Activated naive CD8-positive, alpha-beta T cell treated with anti-CD3 and anti-CD28 coated beads, Interleukin-2, amount 50 U/mL, for 24 hours (primary cell): ENCODE results near the gene AFF1.
A peak's percentile ranks its signal among the peaks of the same experiment; 100 is the strongest.
"Not testable (repeated sequence)": the region's sequence is repeated elsewhere in the genome, so short reads cannot be mapped to it uniquely, and the experiment has no call there.

Experiments used
- ATAC-seq: fragments of 150-1000 bp; cut with Tn5 transposase; one replicate; pipeline ENCODE4 v1.10.0; 2021
- DNase-seq: peaks from one replicate; pipeline ENCODE4 v3.0.0; 2021
- H3K27ac Mint-ChIP-seq: one replicate; pipeline ENCODE4 v1.8.0; 2021; ENCODE audit warnings: mild to moderate bottlenecking, mixed read lengths
- H3K27me3 Mint-ChIP-seq: one replicate; pipeline ENCODE4 v1.8.0; 2021; ENCODE audit warnings: mixed read lengths
- H3K36me3 Mint-ChIP-seq: one replicate; pipeline ENCODE4 v1.8.0; 2021; ENCODE audit warnings: low read depth, mixed read lengths
- H3K4me1 Mint-ChIP-seq: one replicate; pipeline ENCODE4 v1.8.0; 2021; ENCODE audit warnings: mixed read lengths
- H3K4me3 Mint-ChIP-seq: one replicate; pipeline ENCODE4 v1.8.0; 2021; ENCODE audit warnings: mild to moderate bottlenecking, moderate library complexity, mixed read lengths
- H3K9me3 Mint-ChIP-seq: one replicate; pipeline ENCODE4 v1.8.0; 2021; ENCODE audit warnings: mixed read lengths

AFF1 gene

GRCh38 chr4:87079967-87080366, 145.2 kb downstream of the AFF1 start:
- ATAC-seq (no peak), DNase-seq (no peak)
- Mint-ChIP-seq H3K36me3 (peaks cover 11% of the 10 kb centered on the region), H3K9me3 (no peaks in the 10 kb centered on the region), H3K27me3 (no peaks in the 10 kb centered on the region), H3K4me1 (peaks cover 23% of the 10 kb centered on the region), H3K27ac (no peak overlapping the region), H3K4me3 (no peak overlapping the region)

GRCh38 chr4:87080462-87080861, 145.7 kb downstream of the AFF1 start:
- H3K27me3 Mint-ChIP-seq, result no peaks in the 10 kb centered on the region
- H3K4me3 Mint-ChIP-seq, result no peak overlapping the region
- no peaks in the 10 kb centered on the region for H3K9me3 Mint-ChIP-seq
- H3K36me3 Mint-ChIP-seq, result peaks cover 11% of the 10 kb centered on the region
- no peak for ATAC-seq
- peaks cover 21% of the 10 kb centered on the region for H3K4me1 Mint-ChIP-seq
- no peak for DNase-seq
- H3K27ac Mint-ChIP-seq, result no peak overlapping the region

DNA sequence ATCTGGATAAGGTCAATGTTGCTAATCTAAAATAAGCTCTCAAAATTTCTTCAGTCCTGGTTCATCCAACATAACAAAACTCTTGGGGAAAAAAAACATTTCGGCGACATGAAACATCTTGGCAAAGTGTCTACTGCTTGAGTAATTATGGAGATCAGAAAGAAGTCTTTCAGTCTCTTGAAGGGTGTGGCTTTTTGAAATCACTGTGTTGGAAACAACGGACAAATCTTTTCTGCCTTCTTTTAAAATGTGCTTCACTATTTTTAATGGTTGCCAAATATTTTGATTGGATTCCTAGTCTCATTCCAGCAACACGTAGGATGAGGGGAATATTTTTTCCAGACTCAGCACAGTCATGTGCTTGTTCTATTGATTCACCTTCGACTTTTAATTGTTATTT, 147.0 kb downstream of the AFF1 start:
- Mint-ChIP-seq H3K27ac (no peak overlapping the region), H3K9me3 (no peaks in the 10 kb centered on the region), H3K4me1 (peaks cover 13% of the 10 kb centered on the region), H3K27me3 (no peaks in the 10 kb centered on the region), H3K36me3 (peaks cover 16% of the 10 kb centered on the region), H3K4me3 (no peak overlapping the region)
- DNase-seq (no peak), ATAC-seq (no peak)

GRCh38 chr4:87085732-87086131, 150.9 kb downstream of the AFF1 start:
- not testable (repeated sequence) for H3K27ac Mint-ChIP-seq, H3K9me3 Mint-ChIP-seq, H3K4me3 Mint-ChIP-seq, DNase-seq, H3K27me3 Mint-ChIP-seq, H3K4me1 Mint-ChIP-seq, ATAC-seq
- H3K36me3 Mint-ChIP-seq, result peaks cover 21% of the 10 kb centered on the region

- no peak for ATAC-seq
- H3K27me3 Mint-ChIP-seq, result no peaks in the 10 kb centered on the region
These were observed 151.5 kb downstream of the AFF1 start for GRCh38 chr4:87086143-87086805.

DNA sequence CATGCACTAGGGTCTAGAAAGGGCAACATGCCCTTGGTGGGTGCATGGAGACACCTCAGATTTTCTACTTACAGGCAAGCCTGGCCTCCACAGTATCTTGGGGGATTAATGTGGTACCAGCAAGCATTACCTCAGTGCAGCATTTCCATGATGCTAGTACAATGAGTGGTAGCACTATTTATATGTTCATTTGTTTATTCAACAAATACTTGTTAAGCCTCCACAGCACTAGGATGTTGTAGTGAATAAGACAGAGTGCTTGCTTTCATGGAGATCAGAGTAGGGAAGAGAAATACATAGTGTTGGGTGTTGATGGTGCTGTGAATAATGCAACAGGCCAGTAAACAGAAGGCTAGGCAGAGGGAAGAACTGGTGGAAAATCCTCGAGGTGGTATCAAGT, 152.2 kb downstream of the AFF1 start:
- ATAC-seq (no peak), DNase-seq (no peak)
- peaks cover 20% of the 10 kb centered on the region for H3K36me3 Mint-ChIP-seq
- no peak overlapping the region for H3K4me3 Mint-ChIP-seq
- H3K27ac Mint-ChIP-seq, result peak overlapping the region; percentile 67
- no peaks in the 10 kb centered on the region for H3K9me3 Mint-ChIP-seq
- peaks cover 10% of the 10 kb centered on the region for H3K4me1 Mint-ChIP-seq
- H3K27me3 Mint-ChIP-seq, result no peaks in the 10 kb centered on the region

More at GRCh38 chr4:87086143-87086805, 151.5 kb downstream of the AFF1 start:
- H3K27ac Mint-ChIP-seq, result no peak overlapping the region
- H3K4me3 Mint-ChIP-seq, result no peak overlapping the region
- no peaks in the 10 kb centered on the region for H3K9me3 Mint-ChIP-seq
- peaks cover 21% of the 10 kb centered on the region for H3K36me3 Mint-ChIP-seq
- peaks cover 9% of the 10 kb centered on the region for H3K4me1 Mint-ChIP-seq
- DNase-seq, result no peak

- Mint-ChIP-seq H3K27me3 (no peaks in the 10 kb centered on the region), H3K36me3 (peaks cover 22% of the 10 kb centered on the region), H3K9me3 (no peaks in the 10 kb centered on the region), H3K4me1 (peaks cover 13% of the 10 kb centered on the region), H3K4me3 (no peak overlapping the region), H3K27ac (peak overlapping the region; percentile 67)
- no peak for DNase-seq
- ATAC-seq, result no peak
These were observed 152.6 kb downstream of the AFF1 start for GRCh38 chr4:87087420-87087819.

GRCh38 chr4:87088186-87088585, 153.4 kb downstream of the AFF1 start:
- H3K4me3 Mint-ChIP-seq, result no peak overlapping the region
- ATAC-seq (no peak), DNase-seq (no peak)
- peaks cover 21% of the 10 kb centered on the region for H3K4me1 Mint-ChIP-seq
- H3K27ac Mint-ChIP-seq, result no peak overlapping the region
- peaks cover 24% of the 10 kb centered on the region for H3K36me3 Mint-ChIP-seq
- no peaks in the 10 kb centered on the region for H3K27me3 Mint-ChIP-seq
- no peaks in the 10 kb centered on the region for H3K9me3 Mint-ChIP-seq

GRCh38 chr4:87089368-87089767, 154.6 kb downstream of the AFF1 start:
- Mint-ChIP-seq H3K27me3 (no peaks in the 10 kb centered on the region), H3K36me3 (peaks cover 20% of the 10 kb centered on the region), H3K9me3 (no peaks in the 10 kb centered on the region), H3K4me3 (no peak overlapping the region), H3K27ac (no peak overlapping the region), H3K4me1 (peaks cover 28% of the 10 kb centered on the region)
- DNase-seq (no peak), ATAC-seq (no peak)

DNA sequence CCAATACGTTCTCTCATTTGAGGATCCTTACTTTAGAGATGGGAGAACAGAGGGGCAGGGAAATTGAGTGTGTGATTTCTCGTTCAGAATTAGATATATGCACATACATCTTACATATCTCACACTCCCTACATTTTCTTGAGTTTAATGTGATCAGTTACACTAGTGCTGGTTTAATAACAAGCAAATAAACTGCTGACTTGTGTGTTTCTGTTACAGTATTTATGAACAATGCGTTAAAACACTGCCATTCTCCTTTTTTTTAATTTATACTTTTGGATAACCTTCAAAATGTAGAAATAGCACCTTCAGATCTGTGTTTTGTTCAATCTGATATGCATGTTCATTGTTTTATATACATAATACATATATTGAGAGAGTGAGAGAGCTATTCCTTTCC, 155.5 kb downstream of the AFF1 start:
- DNase-seq (no peak), ATAC-seq (no peak)
- Mint-ChIP-seq H3K9me3 (no peaks in the 10 kb centered on the region), H3K4me3 (no peak overlapping the region), H3K27me3 (no peaks in the 10 kb centered on the region), H3K4me1 (peaks cover 24% of the 10 kb centered on the region), H3K27ac (no peak overlapping the region), H3K36me3 (peaks cover 18% of the 10 kb centered on the region)

- Mint-ChIP-seq H3K36me3 (peaks cover 16% of the 10 kb centered on the region), H3K9me3 (no peaks in the 10 kb centered on the region), H3K4me1 (peaks cover 23% of the 10 kb centered on the region), H3K27ac (peak overlapping the region; percentile 23), H3K27me3 (no peaks in the 10 kb centered on the region), H3K4me3 (no peak overlapping the region)
- no peak for DNase-seq
- no peak for ATAC-seq
These were observed 157.8 kb downstream of the AFF1 start for GRCh38 chr4:87092389-87093141.

DNA sequence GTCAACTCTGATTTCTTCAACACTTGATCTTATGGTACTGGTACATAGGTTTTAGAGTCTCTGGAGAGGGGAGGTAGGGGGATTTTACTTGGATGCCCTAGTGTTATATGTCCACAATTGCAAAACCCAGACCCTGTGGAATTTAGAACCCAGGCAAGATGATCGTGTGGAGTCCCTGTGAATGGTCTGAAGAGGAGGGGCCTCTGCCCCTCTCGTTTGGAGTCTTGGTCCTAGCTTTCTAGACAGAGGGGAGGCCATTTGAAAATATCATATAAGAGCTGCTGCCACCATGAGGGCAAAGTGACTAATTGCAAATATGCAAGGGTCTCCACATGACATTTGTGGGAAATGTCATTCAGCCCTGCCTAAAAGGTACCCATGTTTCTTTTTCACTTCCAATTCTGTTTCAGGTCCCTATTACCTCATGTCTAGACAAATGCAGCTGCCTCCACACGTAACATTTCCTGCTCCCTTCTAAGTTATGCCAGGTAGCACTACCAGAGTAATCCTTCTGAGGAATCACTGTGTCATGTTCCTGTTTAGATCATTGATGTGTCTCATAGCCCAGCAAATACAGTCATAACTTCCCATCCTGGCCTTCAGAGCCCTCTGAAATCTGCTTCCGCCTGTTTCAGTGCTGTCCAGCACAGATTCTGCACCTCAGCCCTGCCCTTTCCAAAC, 158.8 kb downstream of the AFF1 start:
- peak; percentile 35 for DNase-seq
- Mint-ChIP-seq H3K4me3 (no peak overlapping the region), H3K27ac (peak overlapping the region; percentile 37), H3K27me3 (no peaks in the 10 kb centered on the region), H3K36me3 (peaks cover 17% of the 10 kb centered on the region), H3K4me1 (peaks cover 31% of the 10 kb centered on the region), H3K9me3 (no peaks in the 10 kb centered on the region)
- ATAC-seq, result peak; percentile 92

DNA sequence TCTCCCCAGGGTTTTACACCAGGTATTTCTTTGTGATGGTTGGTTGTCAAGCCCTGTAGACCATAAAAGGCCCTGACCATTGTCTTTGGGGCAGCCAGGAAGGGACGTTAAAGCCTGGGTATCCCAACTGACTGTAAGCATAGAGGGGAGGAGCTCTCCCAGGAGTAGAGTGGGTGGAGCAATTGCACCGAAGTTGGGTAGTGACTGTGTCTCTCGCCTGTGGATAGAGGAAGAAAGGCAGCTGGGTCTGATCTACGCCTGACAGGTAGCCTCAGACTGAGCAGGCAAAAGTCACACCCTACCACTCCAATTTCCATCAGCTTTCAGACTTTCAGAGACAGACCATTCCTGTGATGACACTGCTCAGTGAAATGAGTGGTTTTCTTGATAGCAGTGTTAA, 162.3 kb downstream of the AFF1 start:
- ATAC-seq (peak; percentile 46), DNase-seq (no peak)
- Mint-ChIP-seq H3K4me3 (no peak overlapping the region), H3K27ac (no peak overlapping the region), H3K9me3 (no peaks in the 10 kb centered on the region), H3K4me1 (peaks cover 42% of the 10 kb centered on the region), H3K27me3 (no peaks in the 10 kb centered on the region), H3K36me3 (peaks cover 18% of the 10 kb centered on the region)

DNA sequence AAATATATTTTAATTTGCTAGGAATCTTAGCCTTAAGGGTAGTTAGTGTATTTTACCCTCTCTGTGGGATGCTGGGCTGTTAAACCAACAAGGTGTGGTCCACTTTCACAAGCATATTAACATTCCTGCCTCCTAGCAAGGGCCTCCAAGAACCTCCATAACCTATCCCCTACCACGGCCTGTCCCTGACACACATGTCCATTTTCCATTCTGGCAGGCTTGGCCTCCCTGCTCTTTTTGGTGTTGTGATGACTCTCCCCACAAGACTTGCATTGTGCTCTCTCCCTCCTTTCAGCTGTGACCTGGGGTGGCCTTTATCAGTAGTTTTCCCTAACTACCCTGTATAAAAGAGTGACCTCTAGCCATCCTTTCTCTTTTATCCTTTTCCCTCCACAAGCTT, 165.4 kb downstream of the AFF1 start:
- no peak for DNase-seq
- Mint-ChIP-seq H3K4me1 (peaks cover 46% of the 10 kb centered on the region), H3K36me3 (peaks cover 17% of the 10 kb centered on the region), H3K4me3 (no peak overlapping the region), H3K9me3 (no peaks in the 10 kb centered on the region), H3K27me3 (no peaks in the 10 kb centered on the region), H3K27ac (peak overlapping the region; percentile 5)
- ATAC-seq, result no peak
